ENCODE results near the gene RRAGC.

Gene RRAGC, protein sequence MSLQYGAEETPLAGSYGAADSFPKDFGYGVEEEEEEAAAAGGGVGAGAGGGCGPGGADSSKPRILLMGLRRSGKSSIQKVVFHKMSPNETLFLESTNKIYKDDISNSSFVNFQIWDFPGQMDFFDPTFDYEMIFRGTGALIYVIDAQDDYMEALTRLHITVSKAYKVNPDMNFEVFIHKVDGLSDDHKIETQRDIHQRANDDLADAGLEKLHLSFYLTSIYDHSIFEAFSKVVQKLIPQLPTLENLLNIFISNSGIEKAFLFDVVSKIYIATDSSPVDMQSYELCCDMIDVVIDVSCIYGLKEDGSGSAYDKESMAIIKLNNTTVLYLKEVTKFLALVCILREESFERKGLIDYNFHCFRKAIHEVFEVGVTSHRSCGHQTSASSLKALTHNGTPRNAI

DNA sequence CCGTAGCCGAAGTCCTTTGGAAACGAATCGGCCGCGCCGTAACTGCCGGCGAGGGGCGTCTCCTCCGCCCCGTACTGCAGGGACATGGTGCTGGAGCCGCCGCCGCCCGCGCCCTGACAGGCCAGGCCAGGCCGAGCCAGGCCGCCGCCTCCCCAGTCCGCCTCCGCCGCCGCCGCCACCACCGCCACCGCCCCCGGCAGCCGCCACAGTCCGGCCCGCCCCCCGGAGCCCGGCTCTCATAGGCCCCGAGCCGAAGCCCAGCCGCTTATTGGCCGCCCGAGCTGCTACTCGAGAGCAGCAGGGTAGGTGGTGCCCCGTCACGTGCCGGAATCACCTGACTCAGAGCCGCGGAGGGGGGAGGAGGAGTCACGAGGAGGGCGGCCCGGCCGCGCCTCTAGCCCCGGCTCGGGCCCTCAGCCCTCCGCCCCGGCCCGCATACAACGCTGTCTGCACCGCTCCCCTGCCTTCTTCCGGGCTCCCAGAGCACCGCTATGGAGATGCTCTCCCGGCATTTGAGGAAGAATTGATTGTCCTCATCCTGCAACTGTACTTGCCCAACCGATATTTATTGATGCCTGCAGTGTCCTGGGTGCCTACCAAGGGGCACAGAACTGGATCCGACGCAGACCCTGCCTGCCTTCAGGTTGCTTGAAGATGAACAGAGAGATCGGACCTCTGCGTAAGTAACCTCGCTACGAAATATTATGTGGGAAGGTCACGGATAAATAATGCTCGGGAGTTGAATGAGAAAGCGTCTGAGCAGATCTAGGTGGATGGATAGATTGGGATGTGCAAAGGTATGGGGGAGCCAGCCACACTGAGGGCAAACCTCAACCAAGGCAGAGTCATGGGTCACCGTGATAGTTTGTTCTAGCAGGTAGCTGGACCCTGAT, at the start of gene RRAGC:
Gene RRAGC (minus strand): TSS at position 212 of the 893 bp plus-strand sequence. CDS start 126 bp downstream, at position 86.
- peak; percentile 98 to 99 for ATAC-seq

DNA sequence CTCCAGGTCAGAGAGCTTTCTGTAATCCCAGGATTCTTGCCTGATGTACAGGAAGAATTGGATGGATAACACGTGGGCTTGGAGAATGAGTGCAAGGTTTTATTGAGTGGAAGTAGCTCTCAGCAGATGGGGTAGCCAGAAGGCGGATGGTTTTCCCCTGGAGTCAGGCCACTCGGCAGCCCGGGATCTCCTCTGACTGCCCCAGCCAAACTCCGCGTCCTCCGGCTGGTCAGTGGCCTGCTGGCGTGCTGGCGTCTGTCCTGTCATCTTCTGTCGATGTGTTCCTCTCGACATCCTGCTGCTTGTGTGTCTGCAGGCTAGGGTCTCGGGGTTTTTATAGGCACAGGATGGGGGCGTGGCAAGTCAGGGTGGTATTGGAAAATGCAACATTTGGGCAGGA, 49.2 kb upstream of the RRAGC start:
- ATAC-seq = no peak

DNA sequence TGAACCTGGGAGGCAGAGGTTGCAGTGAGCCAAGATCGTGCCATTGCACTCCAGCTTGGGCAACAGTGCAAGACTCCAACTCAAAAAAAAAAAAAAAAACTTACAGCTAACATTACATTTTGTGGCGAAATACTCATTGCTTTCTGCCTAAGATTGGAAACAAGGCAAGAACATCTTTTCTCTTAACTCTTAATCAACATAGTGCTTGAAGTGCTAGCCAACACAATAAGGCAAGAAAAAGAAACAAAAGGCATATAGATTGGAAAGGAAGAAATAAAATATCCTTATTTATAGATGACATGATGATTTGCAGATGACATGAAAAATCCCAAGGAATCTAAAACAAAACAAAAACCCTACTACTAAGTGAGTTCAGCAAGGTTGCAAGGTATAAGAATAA, 46.4 kb upstream of the RRAGC start:
- no peak for ATAC-seq

GRCh38 chr1:38899560-38899959, 40.0 kb upstream of the RRAGC start:
- ATAC-seq = no peak

- ATAC-seq = no peak
Measured at GRCh38 chr1:38898653-38899230, 39.2 kb upstream of the RRAGC start.

DNA sequence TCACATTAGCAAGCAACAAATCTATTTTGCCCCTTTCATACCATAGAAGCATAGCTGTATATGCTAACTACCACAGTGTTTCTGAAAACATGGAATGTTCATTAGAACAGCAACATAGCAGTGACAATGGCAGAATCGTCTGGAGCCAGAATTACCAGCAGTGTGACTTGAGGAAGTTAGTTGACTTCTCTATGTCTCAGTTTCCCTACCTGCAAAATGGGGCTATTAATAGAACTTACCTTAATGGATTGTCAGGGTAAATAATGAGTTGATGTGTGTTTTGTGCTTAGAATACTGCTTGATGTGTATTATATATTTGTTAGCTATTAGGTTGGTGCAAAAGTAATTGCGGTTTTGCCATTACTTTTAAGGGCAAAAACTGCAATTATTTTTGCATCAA, 36.6 kb upstream of the RRAGC start:
- no peak for ATAC-seq

GRCh38 chr1:38892976-38893375, 33.4 kb upstream of the RRAGC start:
- ATAC-seq = no peak

DNA sequence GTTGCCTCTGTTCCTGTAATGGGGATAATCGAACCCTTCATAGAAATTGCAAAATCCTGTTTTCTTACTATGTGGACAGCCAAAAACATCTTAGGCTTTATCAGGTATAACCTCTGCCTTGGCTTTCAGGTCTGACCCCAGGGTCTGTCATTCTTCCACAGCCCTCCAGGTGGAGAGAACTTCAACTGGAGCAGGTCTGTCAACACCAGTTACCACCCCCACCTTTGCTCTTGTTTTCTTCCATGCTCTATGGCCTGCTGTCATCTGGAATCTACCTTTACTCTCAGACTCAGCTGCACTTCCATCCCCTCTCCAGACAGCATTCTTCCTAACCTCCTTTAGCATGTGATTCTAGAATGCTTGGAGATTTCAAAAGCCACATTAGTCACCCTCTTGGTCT, 32.2 kb upstream of the RRAGC start:
- ATAC-seq = no peak

GRCh38 chr1:38889589-38889988, 30.0 kb upstream of the RRAGC start:
- no peak for ATAC-seq

- ATAC-seq = no peak
Measured at GRCh38 chr1:38888423-38889333, 29.1 kb upstream of the RRAGC start.

- ATAC-seq = no peak
Measured at GRCh38 chr1:38885092-38885491, 25.5 kb upstream of the RRAGC start.

- ATAC-seq = no peak
Measured at GRCh38 chr1:38881487-38881886, 21.9 kb upstream of the RRAGC start, which contains the start of gene GJA9. Gene GJA9 (minus strand): TSS chr1:38881587. CDS start chr1:38876098, 5,489 bp downstream.

GRCh38 chr1:38875811-38876210, 16.2 kb upstream of the RRAGC start:
- no peak for ATAC-seq

DNA sequence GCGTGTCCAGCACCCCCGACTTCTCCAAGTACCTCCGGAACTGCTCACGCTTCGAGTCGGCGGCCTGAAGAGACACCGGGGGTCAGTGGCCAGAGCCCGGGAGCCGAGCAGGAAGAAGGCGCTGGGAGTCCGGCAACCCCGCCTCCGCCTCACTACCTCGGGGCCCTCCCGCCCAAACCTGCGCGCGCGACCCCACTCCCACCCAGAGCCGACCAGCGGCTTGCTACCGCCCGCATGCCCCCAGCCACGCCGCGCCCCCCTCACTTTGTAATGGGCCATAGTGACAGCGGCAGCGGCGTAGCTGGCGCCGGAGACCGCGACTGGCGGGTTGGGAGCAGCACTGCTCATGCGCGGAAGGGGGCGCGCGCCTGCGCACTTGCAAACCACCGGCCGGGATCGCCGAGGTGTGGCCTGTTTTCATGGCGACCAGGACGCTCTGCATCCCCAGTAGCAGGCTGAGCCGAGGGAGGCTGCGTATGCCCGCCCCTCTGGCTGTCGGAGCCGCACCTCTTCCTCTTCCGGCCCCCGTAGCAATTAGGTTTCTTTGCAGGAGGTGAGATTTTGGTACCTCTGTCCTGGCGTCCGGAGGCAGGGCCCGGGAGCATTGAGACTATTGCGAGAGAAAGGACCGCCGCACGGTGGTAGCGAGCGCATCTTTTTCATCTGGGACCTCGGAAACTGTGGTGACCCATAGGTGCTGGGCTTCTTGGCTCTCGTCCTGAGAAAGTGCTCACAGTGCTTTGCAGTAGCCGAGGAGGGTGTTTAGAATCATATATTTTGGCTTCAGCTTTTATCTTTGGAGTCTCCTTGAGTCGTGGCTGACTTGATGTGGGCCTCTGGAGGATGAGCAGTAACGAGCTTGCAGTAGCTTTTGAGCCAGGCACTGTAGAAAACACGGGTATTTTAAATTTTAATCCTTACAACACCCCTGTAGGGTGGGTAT, 13.7 kb upstream of the RRAGC start, which contains the start of gene MYCBP:
Gene MYCBP (minus strand): TSS at position 322 of the 943 bp plus-strand sequence. CDS start 43 bp downstream, at position 279.
- ATAC-seq = peak; percentile 100

DNA sequence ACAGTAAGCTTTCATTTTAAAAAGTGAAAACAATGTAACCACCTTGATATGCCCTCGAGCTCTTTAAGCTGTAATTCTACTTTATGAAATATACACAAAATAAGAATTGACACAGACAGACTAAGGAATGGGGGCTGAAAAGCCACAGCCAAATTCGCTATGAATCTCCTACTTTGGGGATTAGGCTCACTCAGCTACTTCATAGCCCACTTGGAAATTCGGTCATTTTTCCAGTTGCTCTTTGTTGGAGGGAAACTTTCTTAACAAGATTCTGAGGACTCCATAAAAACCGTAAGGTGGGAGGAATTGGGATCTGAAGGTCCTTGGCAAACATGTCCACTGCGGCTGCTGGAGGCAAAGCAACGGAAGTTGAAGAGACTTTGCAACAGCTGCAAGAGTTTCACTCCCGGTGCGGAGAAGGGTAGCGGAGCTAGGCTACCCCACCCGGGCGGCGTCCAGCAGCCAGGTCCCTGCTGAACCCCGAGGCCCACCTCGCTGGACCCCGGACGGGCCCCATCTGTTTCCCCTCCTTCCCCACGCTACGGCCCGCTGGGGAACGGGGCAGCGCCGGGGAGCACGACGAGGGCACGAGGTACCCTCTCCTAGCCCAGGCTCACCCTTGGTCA, 12.9 kb upstream of the RRAGC start:
- ATAC-seq = peak; percentile 3 to 14

DNA sequence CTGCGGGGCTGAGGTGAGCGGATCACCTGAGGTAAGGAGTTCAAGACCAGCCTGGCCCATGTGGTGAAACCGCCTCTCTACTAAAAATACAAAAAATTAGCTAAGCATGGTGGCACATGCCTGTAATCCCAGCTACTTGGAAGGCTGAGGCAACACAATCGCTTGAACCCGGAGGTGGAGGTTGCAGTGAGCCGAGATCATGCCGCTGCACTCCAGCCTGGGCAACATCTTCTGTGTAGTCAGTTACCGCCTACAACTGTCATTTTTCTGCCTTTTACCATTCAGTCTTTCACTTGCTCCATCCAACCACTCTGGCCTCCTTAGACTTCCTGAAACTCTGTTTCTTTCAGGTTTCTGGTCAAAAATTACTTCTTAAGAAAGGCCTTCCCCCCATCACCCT, 11.4 kb upstream of the RRAGC start:
- ATAC-seq = no peak

DNA sequence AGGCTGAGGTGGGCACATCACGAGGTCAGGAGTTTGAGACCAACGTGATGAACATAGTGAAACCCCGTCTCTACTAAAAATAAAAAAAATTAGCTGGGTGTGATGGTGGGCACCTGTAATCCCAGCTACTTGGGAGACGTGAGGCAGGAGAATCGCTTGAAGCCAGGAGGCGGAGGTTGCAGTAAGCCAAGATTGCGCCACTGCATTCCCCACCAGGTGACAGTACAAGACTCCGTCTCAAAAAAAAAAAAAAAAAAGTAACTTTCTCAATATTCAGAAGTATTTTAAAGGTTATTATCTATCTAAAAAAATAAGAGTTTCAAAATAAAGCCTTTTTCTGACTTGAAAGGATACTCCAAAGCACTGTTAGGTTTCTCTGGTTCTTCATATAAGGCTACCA, 7.6 kb upstream of the RRAGC start:
- no peak for ATAC-seq

- ATAC-seq = peak in 1 of 2 donors; percentile 65
Measured at GRCh38 chr1:38865112-38865715, 5.6 kb upstream of the RRAGC start.

DNA sequence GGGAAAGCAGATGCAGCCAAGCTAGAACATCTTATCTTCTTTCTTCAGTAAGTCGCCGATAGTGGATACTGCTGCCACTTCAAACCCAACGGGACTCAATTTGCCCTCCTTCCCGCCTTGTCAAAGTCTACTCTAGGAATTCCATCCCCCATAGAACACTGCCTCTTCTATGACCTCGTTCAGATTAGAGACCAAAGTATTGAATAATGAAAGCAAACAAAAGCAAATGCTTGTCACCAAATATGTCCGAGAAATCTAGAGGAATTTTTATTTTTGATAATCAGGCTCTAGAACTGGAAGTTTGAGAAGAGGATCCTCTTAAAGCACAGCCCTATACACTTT, 853 bp upstream of the RRAGC start:
- no peak for ATAC-seq
